PC-9 (cell line): ENCODE data around the gene MUSTN1. TPM values are rescaled to one million over a fixed set of nuclear protein-coding genes. Genes with fewer than 3 reads are reported as not detected.

Experiments
- BruUV-seq: library from RNA; stranded (reverse); fragments of 400-500 nt; replicated peaks from 2 replicates; lab custom pipeline; 2021; lab: Mats Ljungman, UMichigan
- CTCF ChIA-PET: fragments of 300-600 bp; sonication (Branson Sonifier 250); formaldehyde crosslinking; loops from one replicate; lab custom pipeline; 2022; ENCODE audit warnings: antibody characterized with exemption; lab: Charles Lee
- POLR2A ChIA-PET: fragments of 300-600 bp; sonication (Branson Sonifier 250); formaldehyde crosslinking; loops from one replicate; lab custom pipeline; 2022; ENCODE audit warnings: antibody characterized with exemption; ENCODE audit not compliant: unreplicated experiment; lab: Charles Lee
- DNase-seq, 2 experiments: peaks; one replicate each; pipeline versions ENCODE4 v3.0.0 to v3.0.0-alpha.2; 2015 to 2022; ENCODE audit warnings: mixed read lengths in 1 of 2
- H2AFZ ChIP-seq: fragments of 200-600 bp; sonication (generic); 2 replicates; pipeline ENCODE4 v1.8.1; 2017; ENCODE audit warnings: antibody characterized with exemption
- H3F3A ChIP-seq: fragments of 200-600 bp; sonication (generic); 2 replicates; pipeline ENCODE4 v1.8.1; 2017; ENCODE audit warnings: antibody characterized with exemption, mild to moderate bottlenecking, low read depth; ENCODE audit not compliant: insufficient read depth
- H3K27ac ChIP-seq: fragments of 200-600 bp; sonication (generic); 2 replicates; pipeline ENCODE4 v1.6.1; 2016; ENCODE audit warnings: mixed run types
- H3K27me3 ChIP-seq: fragments of 200-600 bp; sonication (generic); 2 replicates; pipeline ENCODE4 v1.6.1; 2016; ENCODE audit warnings: low read depth, mixed run types; ENCODE audit not compliant: insufficient read depth
- H3K36me3 ChIP-seq: fragments of 200-600 bp; sonication (generic); 2 replicates; pipeline ENCODE4 v1.6.1; 2016; ENCODE audit warnings: low read depth, mixed run types
- H3K4me1 ChIP-seq: fragments of 200-600 bp; sonication (generic); replicated peaks from 2 replicates; pipeline ENCODE4 v1.6.1; 2016; ENCODE audit warnings: mixed run types; ENCODE audit not compliant: insufficient read depth
- H3K4me2 ChIP-seq: fragments of 200-600 bp; sonication (generic); 2 replicates; pipeline ENCODE4 v1.6.1; 2017; ENCODE audit warnings: mixed run types
- H3K4me3 ChIP-seq: fragments of 200-600 bp; sonication (generic); 2 replicates; pipeline ENCODE4 v1.6.1; 2016; ENCODE audit warnings: mixed run types
- H3K79me2 ChIP-seq: fragments of 200-600 bp; sonication (generic); 2 replicates; pipeline ENCODE4 v1.6.1; 2017; ENCODE audit warnings: low read depth, mixed run types
- H3K9me2 ChIP-seq: fragments of 200-600 bp; sonication (generic); 2 replicates; pipeline ENCODE4 v1.8.1; 2017; ENCODE audit warnings: mild to moderate bottlenecking; ENCODE audit not compliant: insufficient read depth
- H3K9me3 ChIP-seq: fragments of 200-600 bp; sonication (generic); 2 replicates; pipeline ENCODE4 v1.8.1; 2016; ENCODE audit warnings: low read depth; ENCODE audit not compliant: insufficient read depth
- H4K20me1 ChIP-seq: fragments of 200-600 bp; sonication (generic); 2 replicates; pipeline ENCODE4 v1.8.1; 2017; ENCODE audit not compliant: insufficient read depth
- CTCF ChIP-seq: fragments of 200-600 bp; sonication (generic); conservative IDR thresholded peaks from 2 replicates; pipeline ENCODE4 v1.6.1; 2017; ENCODE audit warnings: mixed run types, antibody characterized with exemption, mild to moderate bottlenecking, moderate library complexity
- EZH2 ChIP-seq: fragments of 200-600 bp; sonication (generic); IDR thresholded peaks from 2 replicates; pipeline ENCODE4 v1.8.0; 2017; ENCODE audit warnings: antibody characterized with exemption, low read depth
- intact Hi-C: fragments of 100-400 bp; cut with micrococcal nuclease; formaldehyde crosslinking; loops from one replicate; pipeline ENCODE4 v1.10.0; 2022; ENCODE audit not compliant: unreplicated experiment
- total RNA-seq: library from RNA; stranded (reverse); gene quantifications from 2 replicates; pipeline ENCODE4 v1.2.3, GENCODE V29; 2021

The MUSTN1 gene
- total RNA-seq, 1 experiment from 2014 or later: not detected

DNA sequence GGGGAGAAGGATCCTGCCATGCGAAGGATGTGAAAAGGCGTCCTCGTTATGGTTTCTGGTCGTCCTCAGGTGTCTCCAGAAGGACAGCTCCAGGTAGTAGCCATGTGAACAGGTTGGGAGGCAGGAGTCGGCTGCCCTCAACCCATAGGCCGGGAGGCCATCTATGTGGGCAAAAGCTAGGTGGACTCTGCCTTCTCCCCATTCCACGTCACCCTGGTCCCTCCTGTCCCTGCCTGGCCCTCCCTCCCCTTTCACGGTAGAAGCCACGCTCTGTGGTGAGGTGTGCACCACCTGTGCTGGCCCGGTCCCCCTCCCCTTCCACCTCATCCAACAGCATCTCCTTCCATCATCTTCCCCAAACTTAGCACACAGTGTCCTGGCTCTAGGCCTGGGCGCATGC lies 23.9 kb downstream of the MUSTN1 start:
- H3K27me3 ChIP-seq: no peaks in the 10 kb centered on the region
- H3K4me1 ChIP-seq: no peaks in the 10 kb centered on the region
- H2AFZ ChIP-seq: no peak overlapping the region
- H3K79me2 ChIP-seq: no peaks in the 10 kb centered on the region
- no peaks in the 10 kb centered on the region for H3F3A ChIP-seq
- POLR2A ChIA-PET: no interaction called here
- H3K4me3 ChIP-seq: no peak overlapping the region
- CTCF ChIA-PET: no interaction called here
- intact Hi-C loops: no loop called here
- no TSS peak for BruUV-seq
- no peak for DNase-seq
- no peaks in the 10 kb centered on the region for H3K9me3 ChIP-seq
- no peaks in the 10 kb centered on the region for H4K20me1 ChIP-seq
- no peak for TF ChIP-seq CTCF
- TF ChIP-seq EZH2: no peak
- no peak overlapping the region for H3K27ac ChIP-seq
- no peaks in the 10 kb centered on the region for H3K36me3 ChIP-seq
- no peak overlapping the region for H3K4me2 ChIP-seq
- no peaks in the 10 kb centered on the region for H3K9me2 ChIP-seq

GRCh38 chr3:52809662-52810377 lies 25.0 kb downstream of the MUSTN1 start:
- POLR2A ChIA-PET: no interaction called here
- no peaks in the 10 kb centered on the region for H3K36me3 ChIP-seq
- BruUV-seq: no TSS peak
- H3K4me1 ChIP-seq: no peaks in the 10 kb centered on the region
- no peak overlapping the region for H2AFZ ChIP-seq
- no peaks in the 10 kb centered on the region for H4K20me1 ChIP-seq
- H3K4me3 ChIP-seq: no peak overlapping the region
- no peak overlapping the region for H3K27ac ChIP-seq
- TF ChIP-seq EZH2 (no peak), CTCF (no peak)
- H3K9me2 ChIP-seq: no peaks in the 10 kb centered on the region
- H3K9me3 ChIP-seq: no peaks in the 10 kb centered on the region
- H3F3A ChIP-seq: no peaks in the 10 kb centered on the region
- no peaks in the 10 kb centered on the region for H3K27me3 ChIP-seq
- intact Hi-C loops: no loop called here
- H3K4me2 ChIP-seq: no peak overlapping the region
- CTCF ChIA-PET: no interaction called here
- DNase-seq: no peak
- H3K79me2 ChIP-seq: no peaks in the 10 kb centered on the region

DNA sequence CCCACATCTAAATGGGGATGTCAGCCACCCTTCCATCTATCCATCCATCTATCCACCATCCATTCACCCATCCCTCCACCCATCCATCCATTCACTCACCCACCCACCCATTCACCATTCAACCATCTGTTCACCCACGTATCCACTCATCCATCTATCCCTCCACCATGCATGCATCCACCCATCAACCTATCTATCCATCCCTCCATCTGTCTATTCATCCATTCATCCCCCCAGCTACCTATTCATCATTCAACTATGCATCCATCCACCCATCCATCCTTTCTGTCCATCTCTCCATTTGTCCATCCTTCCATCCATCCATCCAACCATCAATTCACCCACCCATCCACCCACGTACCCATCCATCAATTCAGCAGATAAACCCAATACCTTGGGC lies 25.7 kb downstream of the MUSTN1 start:
- Histone ChIP-seq H3K79me2 (no peaks in the 10 kb centered on the region), H3K27ac (no peak overlapping the region), H3K9me2 (no peaks in the 10 kb centered on the region), H2AFZ (no peak overlapping the region), H3K4me1 (no peaks in the 10 kb centered on the region), H4K20me1 (no peaks in the 10 kb centered on the region), H3K9me3 (no peaks in the 10 kb centered on the region), H3F3A (no peaks in the 10 kb centered on the region), H3K36me3 (no peaks in the 10 kb centered on the region), H3K27me3 (no peaks in the 10 kb centered on the region), H3K4me3 (no peak overlapping the region), H3K4me2 (no peak overlapping the region)
- ChIA-PET POLR2A (no interaction called here), CTCF (no interaction called here)
- no TSS peak for BruUV-seq
- intact Hi-C loops: no loop called here
- DNase-seq: no peak
- TF ChIP-seq EZH2 (no peak), CTCF (no peak)
